Measurements from ENCODE around the gene MBNL1.

MBNL1 gene

DNA sequence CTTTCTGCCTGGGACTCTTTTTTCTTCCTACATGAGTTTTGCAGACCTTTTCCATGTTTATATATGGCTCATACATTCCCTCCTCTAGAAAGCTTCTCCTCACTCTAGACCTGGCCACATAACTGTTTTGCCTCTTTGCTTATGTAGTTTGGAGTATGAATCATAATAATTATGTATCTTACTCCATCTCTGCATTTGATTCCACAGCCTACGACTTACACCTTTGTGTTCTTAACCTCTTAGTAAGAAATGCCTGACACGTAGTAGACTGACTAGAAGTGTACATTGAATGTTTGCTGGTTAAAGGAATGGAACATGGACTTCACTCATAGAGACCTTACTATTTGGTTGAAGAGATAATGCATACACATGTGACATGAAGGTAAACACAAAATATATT, 56.4 kb downstream of the MBNL1 start:
- H3K4me3 ChIP-seq (replicated peaks; ENCODE audit: low read depth, low read length): no peak overlapping the region
- TF ChIP-seq, protein P1, sequence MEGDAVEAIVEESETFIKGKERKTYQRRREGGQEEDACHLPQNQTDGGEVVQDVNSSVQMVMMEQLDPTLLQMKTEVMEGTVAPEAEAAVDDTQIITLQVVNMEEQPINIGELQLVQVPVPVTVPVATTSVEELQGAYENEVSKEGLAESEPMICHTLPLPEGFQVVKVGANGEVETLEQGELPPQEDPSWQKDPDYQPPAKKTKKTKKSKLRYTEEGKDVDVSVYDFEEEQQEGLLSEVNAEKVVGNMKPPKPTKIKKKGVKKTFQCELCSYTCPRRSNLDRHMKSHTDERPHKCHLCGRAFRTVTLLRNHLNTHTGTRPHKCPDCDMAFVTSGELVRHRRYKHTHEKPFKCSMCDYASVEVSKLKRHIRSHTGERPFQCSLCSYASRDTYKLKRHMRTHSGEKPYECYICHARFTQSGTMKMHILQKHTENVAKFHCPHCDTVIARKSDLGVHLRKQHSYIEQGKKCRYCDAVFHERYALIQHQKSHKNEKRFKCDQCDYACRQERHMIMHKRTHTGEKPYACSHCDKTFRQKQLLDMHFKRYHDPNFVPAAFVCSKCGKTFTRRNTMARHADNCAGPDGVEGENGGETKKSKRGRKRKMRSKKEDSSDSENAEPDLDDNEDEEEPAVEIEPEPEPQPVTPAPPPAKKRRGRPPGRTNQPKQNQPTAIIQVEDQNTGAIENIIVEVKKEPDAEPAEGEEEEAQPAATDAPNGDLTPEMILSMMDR (IDR thresholded peaks at IDR 0.05; ENCODE audit: low read length, missing control alignments): no peak
- no peak for DNase-seq (ENCODE audit: low read depth)

DNA sequence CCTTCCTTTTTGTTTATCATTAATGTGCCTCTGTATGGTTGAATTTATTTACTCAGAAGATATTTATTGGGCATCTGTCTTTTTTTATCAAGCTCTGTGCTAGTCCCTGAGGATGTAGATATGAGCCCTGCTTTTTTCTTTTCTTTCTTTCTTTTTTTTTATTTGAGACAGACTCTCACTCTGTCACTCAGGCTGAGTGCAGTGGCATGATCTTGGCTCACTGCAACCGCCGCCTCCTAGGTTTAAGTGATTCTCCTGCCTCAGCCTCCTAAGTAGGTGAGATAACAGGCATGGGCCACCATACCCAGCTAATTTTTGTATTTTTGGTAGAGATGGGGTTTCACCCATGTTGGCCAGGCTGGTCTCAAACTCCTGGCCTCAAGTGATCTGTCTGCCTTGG, 58.5 kb downstream of the MBNL1 start:
- TF ChIP-seq, protein P1 (IDR thresholded peaks at IDR 0.05; ENCODE audit: low read length, missing control alignments): no peak
- no peak for DNase-seq (ENCODE audit: low read depth)
- no peak overlapping the region for H3K4me3 ChIP-seq (replicated peaks; ENCODE audit: low read depth, low read length)

DNA sequence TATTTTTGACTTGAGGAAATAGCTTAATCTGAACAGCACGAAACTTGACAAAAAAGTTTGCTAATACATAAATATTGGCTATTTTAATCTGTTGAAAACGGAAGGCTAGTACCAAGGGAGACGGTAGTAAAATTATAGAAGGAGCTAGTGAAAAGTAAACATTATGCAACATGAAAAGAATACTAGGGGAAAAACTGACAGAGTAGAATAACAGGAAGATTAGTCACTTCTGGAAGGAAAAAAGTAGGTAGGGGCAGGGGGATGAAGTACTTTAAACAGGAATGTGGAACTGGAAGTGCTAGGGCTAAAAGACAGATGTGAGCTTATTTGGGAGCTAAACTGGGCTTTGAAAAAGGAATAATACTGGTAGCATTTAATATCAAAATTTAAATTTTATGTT, 60.1 kb downstream of the MBNL1 start:
- DNase-seq (ENCODE audit: low read depth): peak; percentile 93
- H3K4me3 ChIP-seq (replicated peaks; ENCODE audit: low read depth, low read length): peak overlapping the region; percentile 24
- TF ChIP-seq, protein P1 (IDR thresholded peaks at IDR 0.05; ENCODE audit: low read length, missing control alignments): no peak

DNA sequence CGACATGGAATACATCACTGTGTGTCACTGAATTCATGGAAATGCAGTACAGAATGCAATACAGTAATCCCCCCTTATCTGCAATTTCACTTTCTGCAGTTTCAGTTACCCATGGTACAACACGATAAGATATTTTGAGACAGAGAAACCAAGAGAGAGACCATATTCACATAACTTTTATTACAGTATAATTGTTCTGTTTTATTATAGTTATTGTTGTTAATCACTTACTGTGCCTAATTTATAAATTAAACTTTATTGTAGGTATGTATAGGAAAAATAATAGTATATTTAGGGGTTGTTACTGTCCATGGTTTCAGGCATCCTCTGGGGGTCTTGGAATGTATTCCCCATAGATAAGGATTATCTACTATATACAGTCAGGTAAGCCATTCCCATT, 61.8 kb downstream of the MBNL1 start:
- TF ChIP-seq, protein P1 (IDR thresholded peaks at IDR 0.05; ENCODE audit: low read length, missing control alignments): no peak
- H3K4me3 ChIP-seq (replicated peaks; ENCODE audit: low read depth, low read length): peak overlapping the region; percentile 3
- no peak for DNase-seq (ENCODE audit: low read depth)

DNA sequence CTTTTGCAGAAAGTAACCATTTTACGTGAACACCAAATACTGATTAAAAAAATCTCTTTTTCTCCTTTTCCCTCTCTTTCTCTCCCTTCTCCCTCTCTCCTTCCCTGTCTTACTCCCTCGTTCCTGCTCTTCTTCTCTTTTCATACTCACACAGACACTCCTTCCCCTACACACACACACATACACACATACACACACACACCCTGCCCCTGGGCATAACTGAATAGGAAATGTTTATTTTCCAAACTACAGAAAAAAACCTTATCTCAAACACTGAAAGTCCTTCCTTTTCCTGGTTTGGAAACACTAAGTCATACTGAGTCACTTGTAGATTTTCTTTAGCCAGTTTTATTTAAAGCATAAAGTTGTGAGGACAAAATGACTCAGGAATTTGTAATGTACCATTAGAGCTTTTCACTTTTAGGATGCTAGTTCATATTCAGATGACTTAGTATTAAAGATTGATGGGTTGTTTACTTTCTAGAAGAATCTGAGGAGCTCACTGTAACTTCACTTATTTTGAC, 62.4 kb downstream of the MBNL1 start:
- DNase-seq (ENCODE audit: low read depth): peak; percentile 92
- TF ChIP-seq, protein P1 (IDR thresholded peaks at IDR 0.05; ENCODE audit: low read length, missing control alignments): no peak
- H3K4me3 ChIP-seq (replicated peaks; ENCODE audit: low read depth, low read length): peak overlapping the region; percentile 3

DNA sequence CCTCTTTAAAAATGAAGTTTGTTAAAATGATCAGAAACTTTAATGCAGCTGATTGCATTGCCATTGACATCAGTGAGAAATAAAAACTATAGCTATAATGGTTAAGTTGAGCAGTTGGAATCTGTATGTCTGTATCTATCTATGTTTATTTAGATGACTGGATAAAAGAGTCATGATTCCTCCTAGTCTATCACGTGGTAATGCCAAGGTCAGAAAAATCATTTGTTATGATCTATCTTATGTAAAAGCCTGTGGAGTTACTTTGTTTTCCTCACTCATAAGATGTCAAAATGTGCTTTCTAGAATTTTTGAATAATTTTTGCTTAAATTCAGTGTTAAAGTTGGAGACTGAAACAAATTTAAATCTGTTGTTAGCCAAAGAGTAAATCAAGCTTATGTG, 63.3 kb downstream of the MBNL1 start:
- H3K4me3 ChIP-seq (replicated peaks; ENCODE audit: low read depth, low read length): no peak overlapping the region
- no peak for DNase-seq (ENCODE audit: low read depth)
- TF ChIP-seq, protein P1 (IDR thresholded peaks at IDR 0.05; ENCODE audit: low read length, missing control alignments): no peak

DNA sequence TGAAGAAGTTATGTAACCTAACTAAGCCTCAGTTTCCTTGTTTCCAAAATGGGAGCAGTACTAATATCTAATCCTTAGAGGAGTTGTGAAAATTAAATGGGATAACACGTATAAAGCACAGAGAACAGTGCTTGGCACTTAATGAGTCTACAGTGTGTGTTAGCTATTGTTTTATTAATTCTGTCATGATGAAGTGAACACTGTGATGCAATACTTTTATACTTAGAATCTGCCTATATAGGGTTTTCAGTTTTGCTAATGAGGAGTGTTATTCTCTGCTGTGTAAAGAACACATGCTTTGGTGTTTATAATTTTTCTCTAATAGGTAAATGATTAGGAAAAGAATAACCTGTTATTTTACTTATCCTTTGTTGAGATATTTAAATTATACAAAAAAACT, 65.2 kb downstream of the MBNL1 start:
- DNase-seq (ENCODE audit: low read depth): no peak
- TF ChIP-seq, protein P1 (IDR thresholded peaks at IDR 0.05; ENCODE audit: low read length, missing control alignments): no peak
- no peak overlapping the region for H3K4me3 ChIP-seq (replicated peaks; ENCODE audit: low read depth, low read length)

All from fibroblast of pulmonary artery (primary cell).